Skeletal muscle cell (primary cell): Measurements from ENCODE around the gene SPTLC3.
A peak's percentile ranks its signal among the peaks of the same experiment; 100 is the strongest.

Experiments used
- DNase-seq: peaks from one replicate; pipeline ENCODE4 v3.0.0-alpha.2; 2010; ENCODE audit warnings: low read depth
- H3K4me3 ChIP-seq: 2 replicates; pipeline ENCODE4 v1.5.1; 2011; ENCODE audit warnings: low read depth, mild to moderate bottlenecking, control low read depth, low read length, moderate library complexity

SPTLC3 gene

GRCh38 chr20:12982098-12982497, 26.7 kb upstream of the SPTLC3 start:
- DNase-seq = no peak
- no peak overlapping the region for H3K4me3 ChIP-seq

- no peak for DNase-seq
Measured at GRCh38 chr20:12984069-12984765, 24.6 kb upstream of the SPTLC3 start.

GRCh38 chr20:12984863-12985262, 23.9 kb upstream of the SPTLC3 start:
- no peak overlapping the region for H3K4me3 ChIP-seq
- DNase-seq = no peak

More at GRCh38 chr20:12984069-12984765, 24.6 kb upstream of the SPTLC3 start:
- H3K4me3 ChIP-seq = no peak overlapping the region

GRCh38 chr20:12987261-12987660, 21.5 kb upstream of the SPTLC3 start:
- DNase-seq = no peak
- H3K4me3 ChIP-seq = no peak overlapping the region

GRCh38 chr20:12989586-12990115, 19.1 kb upstream of the SPTLC3 start:
- no peak overlapping the region for H3K4me3 ChIP-seq
- no peak for DNase-seq

GRCh38 chr20:12997128-12997655, 11.6 kb upstream of the SPTLC3 start:
- H3K4me3 ChIP-seq = no peak overlapping the region
- no peak for DNase-seq

- H3K4me3 ChIP-seq = no peak overlapping the region
- DNase-seq = no peak
Measured at GRCh38 chr20:12998046-12998445, 10.7 kb upstream of the SPTLC3 start.

GRCh38 chr20:12999201-12999600, 9.6 kb upstream of the SPTLC3 start:
- DNase-seq = no peak
- no peak overlapping the region for H3K4me3 ChIP-seq

- no peak overlapping the region for H3K4me3 ChIP-seq
- no peak for DNase-seq
Measured at GRCh38 chr20:13002251-13002650, 6.5 kb upstream of the SPTLC3 start.

- no peak overlapping the region for H3K4me3 ChIP-seq
- DNase-seq = peak; percentile 88
Measured at GRCh38 chr20:13006825-13007224, 1.9 kb upstream of the SPTLC3 start.

GRCh38 chr20:13007596-13007995, 1.2 kb upstream of the SPTLC3 start:
- H3K4me3 ChIP-seq = no peak overlapping the region
- DNase-seq = no peak

- peak; percentile 90 for DNase-seq
- peak overlapping the region; percentile 48 for H3K4me3 ChIP-seq
Measured at GRCh38 chr20:13009682-13010406, 1.1 kb downstream of the SPTLC3 start.

GRCh38 chr20:13012886-13013285, 4.1 kb downstream of the SPTLC3 start:
- H3K4me3 ChIP-seq = no peak overlapping the region
- no peak for DNase-seq

- H3K4me3 ChIP-seq = no peak overlapping the region
- DNase-seq = no peak
Measured at GRCh38 chr20:13013411-13013810, 4.6 kb downstream of the SPTLC3 start.

GRCh38 chr20:13017235-13017634, 8.5 kb downstream of the SPTLC3 start:
- DNase-seq = no peak
- no peak overlapping the region for H3K4me3 ChIP-seq

- DNase-seq = no peak
- no peak overlapping the region for H3K4me3 ChIP-seq
Measured at GRCh38 chr20:13017883-13018535, 9.2 kb downstream of the SPTLC3 start.

- DNase-seq = no peak
Measured at GRCh38 chr20:13021205-13021970, 12.6 kb downstream of the SPTLC3 start.

GRCh38 chr20:13022401-13023155, 13.8 kb downstream of the SPTLC3 start:
- H3K4me3 ChIP-seq = no peak overlapping the region
- DNase-seq = peak; percentile 73

More at GRCh38 chr20:13021205-13021970, 12.6 kb downstream of the SPTLC3 start:
- no peak overlapping the region for H3K4me3 ChIP-seq

- H3K4me3 ChIP-seq = no peak overlapping the region
- DNase-seq = no peak
Measured at GRCh38 chr20:13024596-13024995, 15.8 kb downstream of the SPTLC3 start.
